Measurements from ENCODE around the gene LRRC45. TPM values are rescaled to one million over a fixed set of nuclear protein-coding genes. Genes with fewer than 3 reads are reported as not detected.

LRRC45 gene
- total RNA-seq, 1 donor: 22.0 TPM

DNA sequence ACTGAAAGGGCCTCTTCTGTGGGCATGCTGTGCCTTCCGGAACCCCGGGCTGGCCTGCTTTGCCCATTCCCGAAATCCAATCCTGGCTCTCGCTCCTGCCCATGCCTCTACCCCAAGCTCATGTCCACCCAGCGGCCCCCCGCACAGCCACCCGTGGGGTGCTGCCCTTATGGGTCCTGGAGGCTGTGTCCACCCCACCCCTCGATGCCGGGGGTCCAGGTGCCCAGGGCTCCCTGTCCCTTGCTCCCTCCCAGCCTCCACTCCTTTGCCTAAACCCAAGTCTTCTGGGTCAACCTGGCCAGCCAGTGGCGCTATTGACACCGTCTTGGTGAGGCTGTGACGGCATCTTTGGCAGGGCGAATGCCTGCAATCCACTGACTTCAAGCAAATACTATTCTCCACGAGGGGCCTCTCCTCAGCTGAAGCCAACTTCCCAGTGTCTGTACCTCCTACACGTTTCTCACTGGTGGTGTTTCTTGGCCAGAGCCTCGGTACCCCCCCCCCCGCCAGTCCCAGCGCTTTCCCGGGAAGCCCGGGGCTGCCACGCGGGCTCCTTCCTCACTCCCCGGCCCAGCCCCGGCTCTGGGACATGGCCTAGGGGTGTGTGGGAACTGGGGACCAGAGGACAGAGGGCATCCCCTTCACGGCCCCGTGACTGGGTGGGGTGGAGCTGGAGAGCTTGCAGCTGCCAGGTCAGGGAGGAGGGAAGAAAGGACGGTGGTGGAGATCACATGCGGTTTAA is 54.7 kb downstream of the LRRC45 start:
- no peak for DNase-seq (ENCODE audit: low read depth)
- H3K4me3 ChIP-seq (ENCODE audit: low read depth, low read length): no peak overlapping the region
- TF ChIP-seq, protein P1, sequence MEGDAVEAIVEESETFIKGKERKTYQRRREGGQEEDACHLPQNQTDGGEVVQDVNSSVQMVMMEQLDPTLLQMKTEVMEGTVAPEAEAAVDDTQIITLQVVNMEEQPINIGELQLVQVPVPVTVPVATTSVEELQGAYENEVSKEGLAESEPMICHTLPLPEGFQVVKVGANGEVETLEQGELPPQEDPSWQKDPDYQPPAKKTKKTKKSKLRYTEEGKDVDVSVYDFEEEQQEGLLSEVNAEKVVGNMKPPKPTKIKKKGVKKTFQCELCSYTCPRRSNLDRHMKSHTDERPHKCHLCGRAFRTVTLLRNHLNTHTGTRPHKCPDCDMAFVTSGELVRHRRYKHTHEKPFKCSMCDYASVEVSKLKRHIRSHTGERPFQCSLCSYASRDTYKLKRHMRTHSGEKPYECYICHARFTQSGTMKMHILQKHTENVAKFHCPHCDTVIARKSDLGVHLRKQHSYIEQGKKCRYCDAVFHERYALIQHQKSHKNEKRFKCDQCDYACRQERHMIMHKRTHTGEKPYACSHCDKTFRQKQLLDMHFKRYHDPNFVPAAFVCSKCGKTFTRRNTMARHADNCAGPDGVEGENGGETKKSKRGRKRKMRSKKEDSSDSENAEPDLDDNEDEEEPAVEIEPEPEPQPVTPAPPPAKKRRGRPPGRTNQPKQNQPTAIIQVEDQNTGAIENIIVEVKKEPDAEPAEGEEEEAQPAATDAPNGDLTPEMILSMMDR (IDR thresholded peaks at IDR 0.05; ENCODE audit: insufficient read depth, low read length): no peak

DNA sequence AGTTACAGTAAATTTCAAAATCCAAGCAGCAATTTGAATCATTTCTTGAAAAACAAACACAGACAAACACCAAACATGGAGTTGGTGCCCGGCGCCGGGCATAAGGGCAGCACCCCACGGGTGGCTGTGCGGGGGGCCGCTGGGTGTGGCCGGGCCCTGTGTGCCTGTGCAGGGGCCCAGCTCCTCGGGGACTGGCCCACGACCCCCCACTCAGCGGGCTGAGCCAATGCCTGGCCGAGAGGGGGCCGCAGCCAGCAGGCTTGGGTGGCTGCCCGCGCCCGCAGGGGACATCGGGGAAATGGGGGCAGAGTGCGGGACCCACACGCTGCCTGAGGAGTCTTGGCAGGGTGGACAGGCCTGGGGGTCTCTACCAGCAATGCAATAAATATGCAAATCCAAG is 55.3 kb downstream of the LRRC45 start:
- DNase-seq (ENCODE audit: low read depth): no peak
- TF ChIP-seq, protein P1 (IDR thresholded peaks at IDR 0.05; ENCODE audit: insufficient read depth, low read length): no peak
- H3K4me3 ChIP-seq (ENCODE audit: low read depth, low read length): no peak overlapping the region

DNA sequence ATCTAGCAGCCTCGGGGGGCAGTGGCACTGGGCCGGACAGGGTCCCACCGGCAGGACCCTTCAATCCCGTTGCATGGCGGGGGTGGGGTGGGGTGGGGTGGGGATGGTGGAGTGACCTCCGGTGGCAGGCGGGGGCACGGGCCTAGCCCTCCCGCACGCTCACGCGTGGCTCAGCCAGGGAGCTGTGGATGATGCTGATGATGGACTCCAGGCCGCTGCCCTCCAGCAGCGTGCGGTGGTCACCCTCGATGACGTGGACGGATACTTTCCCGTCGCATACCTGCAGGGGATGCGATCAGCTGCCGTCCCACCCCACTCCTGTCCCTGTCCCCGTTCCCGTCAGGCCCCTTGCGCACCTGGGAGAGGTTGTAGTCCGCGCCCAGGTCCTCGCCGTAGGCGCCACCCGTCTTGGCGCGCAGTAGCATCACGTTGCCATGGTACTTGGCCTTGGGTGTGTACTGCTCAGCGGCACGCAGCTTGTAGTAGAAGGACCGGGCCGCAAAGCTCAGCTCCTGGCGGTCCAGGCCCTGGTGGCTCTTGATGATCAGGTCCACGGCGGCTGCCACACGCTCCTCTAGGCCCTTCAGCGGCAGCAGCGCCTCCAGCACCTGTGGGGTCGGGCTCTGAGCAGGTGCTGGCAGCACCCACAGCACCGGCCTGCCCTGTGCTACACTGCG is 56.0 kb downstream of the LRRC45 start:
- DNase-seq (ENCODE audit: low read depth): no peak
- H3K4me3 ChIP-seq (ENCODE audit: low read depth, low read length): no peak overlapping the region
- TF ChIP-seq, protein P1 (IDR thresholded peaks at IDR 0.05; ENCODE audit: insufficient read depth, low read length): no peak

DNA sequence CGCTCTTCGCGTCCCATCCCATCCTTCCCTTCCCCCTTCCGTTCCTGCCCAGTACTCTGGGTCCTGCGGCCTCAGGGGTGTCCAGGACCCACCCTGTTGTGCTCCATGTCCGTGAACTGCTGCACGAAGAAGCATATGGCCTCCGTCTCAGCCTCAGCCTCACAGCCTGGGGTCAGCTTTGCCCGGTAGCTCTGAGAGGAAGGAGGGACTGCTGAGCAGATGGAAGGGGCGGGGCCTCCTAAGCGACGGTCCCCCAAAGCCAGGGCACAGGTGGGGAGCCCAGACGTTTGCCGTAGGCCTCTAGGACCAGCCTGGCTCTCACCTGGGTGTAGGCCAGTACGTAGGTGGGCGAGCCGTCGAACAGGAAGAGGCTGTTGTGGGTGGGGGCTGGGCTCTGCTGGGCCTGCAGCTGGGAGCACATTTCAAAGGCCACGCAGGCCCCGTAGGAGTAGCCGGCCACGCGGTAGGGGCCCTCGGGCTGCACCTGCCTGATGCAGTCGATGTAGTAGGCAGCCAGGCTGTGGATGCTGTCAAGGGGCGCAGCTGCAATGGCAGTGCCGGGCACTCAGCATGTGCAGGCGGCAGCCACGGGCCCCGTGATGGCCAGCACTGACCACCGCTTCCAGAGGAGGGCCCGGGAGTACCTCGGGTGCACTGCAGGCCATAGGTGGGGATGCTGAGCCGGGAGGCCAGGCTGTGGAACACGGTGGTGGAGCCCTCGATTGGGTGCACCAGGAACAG is 57.1 kb downstream of the LRRC45 start:
- no peak overlapping the region for H3K4me3 ChIP-seq (ENCODE audit: low read depth, low read length)
- TF ChIP-seq, protein P1 (IDR thresholded peaks at IDR 0.05; ENCODE audit: insufficient read depth, low read length): no peak
- no peak for DNase-seq (ENCODE audit: low read depth)

Other genes starting within 250 kb of the LRRC45 start
- not detected in 2 replicates for gene GCGR, start 219.2 kb upstream of the LRRC45 start, total RNA-seq (ENCODE audit: low replicate concordance)
- 130 and 195 TPM in 2 replicates for gene MCRIP1, start 190.0 kb upstream of the LRRC45 start, total RNA-seq (ENCODE audit: low replicate concordance)
- gene PPP1R27, start 188.3 kb upstream of the LRRC45 start, total RNA-seq (ENCODE audit: low replicate concordance): not detected in 2 replicates
- 763 and 1,500 TPM in 2 replicates for gene P4HB, start 162.8 kb upstream of the LRRC45 start, total RNA-seq (ENCODE audit: low replicate concordance)
- 95.1 and 149 TPM in 2 replicates for gene ARHGDIA, start 152.0 kb upstream of the LRRC45 start, total RNA-seq (ENCODE audit: low replicate concordance)
- gene ALYREF, start 131.7 kb upstream of the LRRC45 start, total RNA-seq (ENCODE audit: low replicate concordance): 43.6 and 77.3 TPM in 2 replicates
- gene ANAPC11, start 131.6 kb upstream of the LRRC45 start, total RNA-seq (ENCODE audit: low replicate concordance): 172 and 178 TPM in 2 replicates
- 1.3 and 1.4 TPM in 2 replicates for gene NPB, start 121.1 kb upstream of the LRRC45 start, total RNA-seq (ENCODE audit: low replicate concordance)
- 20.3 and 36.7 TPM in 2 replicates for gene PCYT2, start 111.9 kb upstream of the LRRC45 start, total RNA-seq (ENCODE audit: low replicate concordance)
- gene SIRT7, start 105.1 kb upstream of the LRRC45 start, total RNA-seq (ENCODE audit: low replicate concordance): 12.7 and 18.1 TPM in 2 replicates
- 19.1 and 28.0 TPM in 2 replicates for gene MAFG, start 95.6 kb upstream of the LRRC45 start, total RNA-seq (ENCODE audit: low replicate concordance)
- gene PYCR1, start 86.0 kb upstream of the LRRC45 start, total RNA-seq (ENCODE audit: low replicate concordance): 16.9 and 91.0 TPM in 2 replicates
- not detected in 2 replicates for gene MYADML2, start 76.1 kb upstream of the LRRC45 start, total RNA-seq (ENCODE audit: low replicate concordance)
- 0.09 TPM in 1 of 2 replicates, not detected in the other for gene NOTUM, start 62.1 kb upstream of the LRRC45 start, total RNA-seq (ENCODE audit: low replicate concordance)
- 23.6 and 37.0 TPM in 2 replicates for gene ASPSCR1, start 45.7 kb upstream of the LRRC45 start, total RNA-seq (ENCODE audit: low replicate concordance)
- gene CENPX, start 427 bp upstream of the LRRC45 start, total RNA-seq (ENCODE audit: low replicate concordance): 27.6 and 41.8 TPM in 2 replicates
- gene RAC3, start 8.4 kb downstream of the LRRC45 start, total RNA-seq (ENCODE audit: low replicate concordance): 6.2 and 13.5 TPM in 2 replicates
- 29.3 and 101 TPM in 2 replicates for gene DCXR, start 14.4 kb downstream of the LRRC45 start, total RNA-seq (ENCODE audit: low replicate concordance)
- 32.0 and 33.3 TPM in 2 replicates for gene RFNG, start 28.5 kb downstream of the LRRC45 start, total RNA-seq (ENCODE audit: low replicate concordance)
- 77.5 and 85.5 TPM in 2 replicates for gene GPS1, start 28.6 kb downstream of the LRRC45 start, total RNA-seq (ENCODE audit: low replicate concordance)
- gene DUS1L, start 42.5 kb downstream of the LRRC45 start, total RNA-seq (ENCODE audit: low replicate concordance): 33.8 and 62.3 TPM in 2 replicates
- 65.2 and 100 TPM in 2 replicates for gene FASN, start 74.9 kb downstream of the LRRC45 start, total RNA-seq (ENCODE audit: low replicate concordance)
- gene CCDC57, start 189.5 kb downstream of the LRRC45 start, total RNA-seq (ENCODE audit: low replicate concordance): 15.2 and 37.4 TPM in 2 replicates
- 13.0 and 44.6 TPM in 2 replicates for gene SLC16A3, start 205.7 kb downstream of the LRRC45 start, total RNA-seq (ENCODE audit: low replicate concordance)

All from fibroblast of the aortic adventitia (primary cell).